K562 (cell line): ENCODE data around the gene ZNF316. TPM values are rescaled to one million over a fixed set of nuclear protein-coding genes. Genes with fewer than 3 reads are reported as not detected.

ENCODE experiments used
- CHD2 ChIP-seq: IDR thresholded peaks from 2 replicates; pipeline ENCODE4 v1.6.1; 2011; ENCODE audit warnings: low read depth, low read length
- ESRRB ChIP-seq: fragments of 250-450 bp; sonication (Bioruptor Pico); IDR thresholded peaks from 2 replicates; pipeline ENCODE4 v1.5.0; 2020; ENCODE audit warnings: mild to moderate bottlenecking, moderate library complexity, borderline replicate concordance
- LARP7 ChIP-seq: fragments of 450-650 bp; IDR thresholded peaks from 2 replicates; pipeline ENCODE4 v1.6.1; 2016
- MAFK ChIP-seq: IDR thresholded peaks from 2 replicates; pipeline ENCODE4 v1.6.1; 2011; ENCODE audit warnings: low read length, improper control_type of control experiment
- POLR2AphosphoS5 ChIP-seq: IDR thresholded peaks from 2 replicates; pipeline ENCODE4 v1.6.1; 2011; ENCODE audit warnings: mild to moderate bottlenecking, low read depth, low read length, moderate library complexity; ENCODE audit not compliant: control insufficient read depth, insufficient read depth
- SMARCB1 ChIP-seq: IDR thresholded peaks from 2 replicates; pipeline ENCODE4 v1.6.1; 2011; ENCODE audit warnings: improper control_type of control experiment, low read depth; ENCODE audit not compliant: insufficient read length
- SP1 ChIP-seq: sonication (generic); formaldehyde crosslinking; IDR thresholded peaks from 2 replicates; pipeline ENCODE4 v1.8.1; 2022; ENCODE audit warnings: mild to moderate bottlenecking, missing genetic modification reagents
- TAL1 ChIP-seq: fragments of 450-650 bp; IDR thresholded peaks from 2 replicates; pipeline ENCODE4 v1.6.1; 2016; ENCODE audit warnings: mild to moderate bottlenecking
- ZNF197 ChIP-seq: fragments of 200-800 bp; sonication (Bioruptor generic); IDR thresholded peaks from 2 replicates; pipeline ENCODE4 v1.6.1; 2016; ENCODE audit warnings: low read depth, missing genetic modification characterization, missing compliant biosample characterization
- ZNF217 ChIP-seq: sonication (generic); formaldehyde crosslinking; IDR thresholded peaks from 2 replicates; pipeline ENCODE4 v1.8.0; 2022; ENCODE audit warnings: mild to moderate bottlenecking, missing genetic modification reagents
- ZNF23 ChIP-seq: fragments of 250-450 bp; sonication (Bioruptor Pico); IDR thresholded peaks from 2 replicates; pipeline ENCODE4 v1.4.0; 2020; ENCODE audit warnings: mild to moderate bottlenecking
- ZNF253 ChIP-seq: fragments of 250-450 bp; sonication (Bioruptor Pico); conservative IDR thresholded peaks from 2 replicates; pipeline ENCODE4 v1.6.1; 2021; ENCODE audit warnings: mild to moderate bottlenecking
- ZNF785 ChIP-seq: fragments of 250-450 bp; sonication (Bioruptor Pico); IDR thresholded peaks from 2 replicates; pipeline ENCODE4 v1.4.0; 2020; ENCODE audit warnings: mild to moderate bottlenecking
- polyA plus RNA-seq, 8 experiments: library from polyadenylated mRNA; depleted of rRNA in 4 of 8; stranded (reverse) in 5 of 8; unstranded in 3 of 8; fragments of >200 nt; fragmentation: Nextera tagmentation in 2 of 8; fragmentation: Illumina TruSeq in 1 of 8; extraction: Ambion mirVana in 2 of 8; extraction: Trizol in 1 of 8; gene quantifications; 2 replicates each; pipeline versions ENCODE4 v1.2.1 to v1.2.3, GENCODE V29; 2011 to 2014; ENCODE audit warnings: inconsistent platforms in 1 of 8, missing spikeins in 1 of 8
- total RNA-seq, 7 experiments: library from RNA; depleted of rRNA in 6 of 7; stranded (reverse); fragments of >200 nt in 6 of 7; fragmentation: Illumina TruSeq in 2 of 7; extraction: Trizol in 2 of 7; gene quantifications; 2 replicates each; pipeline versions ENCODE4 v1.2.1 to v1.2.3, GENCODE V29; 2011 to 2021; ENCODE audit warnings: low replicate concordance in 1 of 7
- TF ChIP-seq, protein P1 (sequence below): fragments of 250-450 bp; sonication (Bioruptor Pico); IDR thresholded peaks from 2 replicates; pipeline ENCODE4 v1.4.0; 2020; ENCODE audit warnings: mild to moderate bottlenecking
- TF ChIP-seq, protein P2 (sequence below): fragments of 250-450 bp; sonication (Bioruptor Pico); IDR thresholded peaks from 2 replicates; pipeline ENCODE4 v1.5.0; 2022; ENCODE audit warnings: mild to moderate bottlenecking
- TF ChIP-seq, protein P3 (sequence below): fragments of 200-800 bp; sonication (Bioruptor generic); IDR thresholded peaks from 2 replicates; pipeline ENCODE4 v1.6.1; 2017; ENCODE audit warnings: missing genetic modification characterization, missing compliant biosample characterization
- TF ChIP-seq, protein P4 (sequence below): fragments of 250-450 bp; sonication (Bioruptor Pico); IDR thresholded peaks from 2 replicates; pipeline ENCODE4 v1.4.0; 2020
- TF ChIP-seq, protein P5 (sequence below): fragments of 250-450 bp; sonication (Bioruptor Pico); IDR thresholded peaks from 2 replicates; pipeline ENCODE4 v1.5.0; 2021
- TF ChIP-seq, protein P6 (sequence below): sonication (generic); formaldehyde crosslinking; IDR thresholded peaks from 2 replicates; pipeline ENCODE4 v1.4.0; 2020; ENCODE audit warnings: mild to moderate bottlenecking, missing genetic modification reagents

Gene ZNF316
- total and polyA plus RNA-seq, 9 of the 15 experiments (the other 6 are each of a cell fraction or from before 2014, with no cell fraction given) = 0.10 to 34.0 (median 8.6) TPM

DNA sequence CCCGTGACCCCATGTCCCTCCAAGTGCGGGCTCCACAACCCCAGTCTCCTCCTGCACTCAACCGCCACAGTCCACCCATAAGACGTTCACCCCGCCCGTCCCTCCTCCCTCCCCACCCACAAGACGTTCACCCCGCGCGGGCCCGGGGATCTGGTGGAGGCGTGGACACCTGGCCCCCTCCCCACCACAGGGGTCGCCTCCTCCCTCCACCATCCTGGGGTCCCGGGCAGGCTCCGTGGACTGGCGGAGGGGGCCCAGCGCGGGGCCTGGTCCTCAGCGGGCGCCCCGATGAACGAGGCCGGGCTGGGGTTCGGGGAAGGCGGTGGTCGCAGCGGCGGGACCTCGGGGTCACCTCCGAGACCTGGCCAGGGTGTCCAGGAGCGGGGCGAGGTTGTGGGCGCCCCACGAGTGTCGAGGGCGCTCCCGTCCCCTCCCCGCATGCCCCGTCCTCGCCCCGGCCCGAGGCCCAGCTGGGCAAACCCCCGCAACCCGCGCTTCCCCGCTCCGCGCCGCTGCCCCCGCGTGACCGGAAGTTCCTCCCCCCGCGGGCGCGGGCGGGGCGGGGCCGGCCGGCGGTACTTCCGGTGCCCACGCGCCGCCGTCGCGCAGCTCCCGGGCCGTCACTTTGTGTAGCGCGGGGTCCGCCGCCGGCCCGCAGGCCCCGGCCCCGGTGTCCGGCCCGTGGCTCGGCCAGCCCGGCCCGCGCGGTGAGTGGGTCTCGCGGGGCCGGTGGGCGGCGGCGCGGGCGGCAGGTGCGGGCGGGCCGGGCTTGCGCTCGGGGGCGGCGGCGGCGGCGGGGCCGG lies at the start of gene ZNF316 (continued):
- TF ChIP-seq, protein P1, sequence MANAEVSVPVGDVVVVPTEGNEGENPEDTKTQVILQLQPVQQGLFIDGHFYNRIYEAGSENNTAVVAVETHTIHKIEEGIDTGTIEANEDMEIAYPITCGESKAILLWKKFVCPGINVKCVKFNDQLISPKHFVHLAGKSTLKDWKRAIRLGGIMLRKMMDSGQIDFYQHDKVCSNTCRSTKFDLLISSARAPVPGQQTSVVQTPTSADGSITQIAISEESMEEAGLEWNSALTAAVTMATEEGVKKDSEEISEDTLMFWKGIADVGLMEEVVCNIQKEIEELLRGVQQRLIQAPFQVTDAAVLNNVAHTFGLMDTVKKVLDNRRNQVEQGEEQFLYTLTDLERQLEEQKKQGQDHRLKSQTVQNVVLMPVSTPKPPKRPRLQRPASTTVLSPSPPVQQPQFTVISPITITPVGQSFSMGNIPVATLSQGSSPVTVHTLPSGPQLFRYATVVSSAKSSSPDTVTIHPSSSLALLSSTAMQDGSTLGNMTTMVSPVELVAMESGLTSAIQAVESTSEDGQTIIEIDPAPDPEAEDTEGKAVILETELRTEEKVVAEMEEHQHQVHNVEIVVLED (CRISPR knock-in tag) = 0 out of 2 replicates have a peak, but pooled peaks have one; percentile 43
- TF ChIP-seq LARP7 (no peak), MAFK (no peak), TAL1 (no peak), ZNF785 (CRISPR knock-in tag) (no peak), ESRRB (CRISPR knock-in tag) (no peak), SP1 (CRISPR knock-in tag) (no peak), POLR2AphosphoS5 (0 out of 2 replicates have a peak, but pooled peaks have one; percentile 36), SMARCB1 (no peak), CHD2 (no peak), ZNF23 (CRISPR knock-in tag) (no peak), ZNF217 (CRISPR knock-in tag) (no peak), ZNF253 (CRISPR knock-in tag) (no peak), ZNF197 (CRISPR knock-in tag) (no peak)
- TF ChIP-seq, protein P2, sequence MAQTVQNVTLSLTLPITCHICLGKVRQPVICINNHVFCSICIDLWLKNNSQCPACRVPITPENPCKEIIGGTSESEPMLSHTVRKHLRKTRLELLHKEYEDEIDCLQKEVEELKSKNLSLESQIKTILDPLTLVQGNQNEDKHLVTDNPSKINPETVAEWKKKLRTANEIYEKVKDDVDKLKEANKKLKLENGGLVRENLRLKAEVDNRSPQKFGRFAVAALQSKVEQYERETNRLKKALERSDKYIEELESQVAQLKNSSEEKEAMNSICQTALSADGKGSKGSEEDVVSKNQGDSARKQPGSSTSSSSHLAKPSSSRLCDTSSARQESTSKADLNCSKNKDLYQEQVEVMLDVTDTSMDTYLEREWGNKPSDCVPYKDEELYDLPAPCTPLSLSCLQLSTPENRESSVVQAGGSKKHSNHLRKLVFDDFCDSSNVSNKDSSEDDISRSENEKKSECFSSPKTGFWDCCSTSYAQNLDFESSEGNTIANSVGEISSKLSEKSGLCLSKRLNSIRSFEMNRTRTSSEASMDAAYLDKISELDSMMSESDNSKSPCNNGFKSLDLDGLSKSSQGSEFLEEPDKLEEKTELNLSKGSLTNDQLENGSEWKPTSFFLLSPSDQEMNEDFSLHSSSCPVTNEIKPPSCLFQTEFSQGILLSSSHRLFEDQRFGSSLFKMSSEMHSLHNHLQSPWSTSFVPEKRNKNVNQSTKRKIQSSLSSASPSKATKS = no peak
- TF ChIP-seq, protein P3, sequence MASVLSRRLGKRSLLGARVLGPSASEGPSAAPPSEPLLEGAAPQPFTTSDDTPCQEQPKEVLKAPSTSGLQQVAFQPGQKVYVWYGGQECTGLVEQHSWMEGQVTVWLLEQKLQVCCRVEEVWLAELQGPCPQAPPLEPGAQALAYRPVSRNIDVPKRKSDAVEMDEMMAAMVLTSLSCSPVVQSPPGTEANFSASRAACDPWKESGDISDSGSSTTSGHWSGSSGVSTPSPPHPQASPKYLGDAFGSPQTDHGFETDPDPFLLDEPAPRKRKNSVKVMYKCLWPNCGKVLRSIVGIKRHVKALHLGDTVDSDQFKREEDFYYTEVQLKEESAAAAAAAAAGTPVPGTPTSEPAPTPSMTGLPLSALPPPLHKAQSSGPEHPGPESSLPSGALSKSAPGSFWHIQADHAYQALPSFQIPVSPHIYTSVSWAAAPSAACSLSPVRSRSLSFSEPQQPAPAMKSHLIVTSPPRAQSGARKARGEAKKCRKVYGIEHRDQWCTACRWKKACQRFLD (CRISPR knock-in tag) = no peak
- TF ChIP-seq, protein P4, sequence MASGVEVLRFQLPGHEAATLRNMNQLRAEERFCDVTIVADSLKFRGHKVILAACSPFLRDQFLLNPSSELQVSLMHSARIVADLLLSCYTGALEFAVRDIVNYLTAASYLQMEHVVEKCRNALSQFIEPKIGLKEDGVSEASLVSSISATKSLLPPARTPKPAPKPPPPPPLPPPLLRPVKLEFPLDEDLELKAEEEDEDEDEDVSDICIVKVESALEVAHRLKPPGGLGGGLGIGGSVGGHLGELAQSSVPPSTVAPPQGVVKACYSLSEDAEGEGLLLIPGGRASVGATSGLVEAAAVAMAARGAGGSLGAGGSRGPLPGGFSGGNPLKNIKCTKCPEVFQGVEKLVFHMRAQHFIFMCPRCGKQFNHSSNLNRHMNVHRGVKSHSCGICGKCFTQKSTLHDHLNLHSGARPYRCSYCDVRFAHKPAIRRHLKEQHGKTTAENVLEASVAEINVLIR (CRISPR knock-in tag) = no peak
- TF ChIP-seq, protein P5, sequence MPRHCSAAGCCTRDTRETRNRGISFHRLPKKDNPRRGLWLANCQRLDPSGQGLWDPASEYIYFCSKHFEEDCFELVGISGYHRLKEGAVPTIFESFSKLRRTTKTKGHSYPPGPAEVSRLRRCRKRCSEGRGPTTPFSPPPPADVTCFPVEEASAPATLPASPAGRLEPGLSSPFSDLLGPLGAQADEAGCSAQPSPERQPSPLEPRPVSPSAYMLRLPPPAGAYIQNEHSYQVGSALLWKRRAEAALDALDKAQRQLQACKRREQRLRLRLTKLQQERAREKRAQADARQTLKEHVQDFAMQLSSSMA (CRISPR knock-in tag) = no peak
- TF ChIP-seq, protein P6, sequence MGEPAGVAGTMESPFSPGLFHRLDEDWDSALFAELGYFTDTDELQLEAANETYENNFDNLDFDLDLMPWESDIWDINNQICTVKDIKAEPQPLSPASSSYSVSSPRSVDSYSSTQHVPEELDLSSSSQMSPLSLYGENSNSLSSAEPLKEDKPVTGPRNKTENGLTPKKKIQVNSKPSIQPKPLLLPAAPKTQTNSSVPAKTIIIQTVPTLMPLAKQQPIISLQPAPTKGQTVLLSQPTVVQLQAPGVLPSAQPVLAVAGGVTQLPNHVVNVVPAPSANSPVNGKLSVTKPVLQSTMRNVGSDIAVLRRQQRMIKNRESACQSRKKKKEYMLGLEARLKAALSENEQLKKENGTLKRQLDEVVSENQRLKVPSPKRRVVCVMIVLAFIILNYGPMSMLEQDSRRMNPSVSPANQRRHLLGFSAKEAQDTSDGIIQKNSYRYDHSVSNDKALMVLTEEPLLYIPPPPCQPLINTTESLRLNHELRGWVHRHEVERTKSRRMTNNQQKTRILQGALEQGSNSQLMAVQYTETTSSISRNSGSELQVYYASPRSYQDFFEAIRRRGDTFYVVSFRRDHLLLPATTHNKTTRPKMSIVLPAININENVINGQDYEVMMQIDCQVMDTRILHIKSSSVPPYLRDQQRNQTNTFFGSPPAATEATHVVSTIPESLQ (CRISPR knock-in tag) = no peak
